ENCODE results near the gene RBMS3.

DNA sequence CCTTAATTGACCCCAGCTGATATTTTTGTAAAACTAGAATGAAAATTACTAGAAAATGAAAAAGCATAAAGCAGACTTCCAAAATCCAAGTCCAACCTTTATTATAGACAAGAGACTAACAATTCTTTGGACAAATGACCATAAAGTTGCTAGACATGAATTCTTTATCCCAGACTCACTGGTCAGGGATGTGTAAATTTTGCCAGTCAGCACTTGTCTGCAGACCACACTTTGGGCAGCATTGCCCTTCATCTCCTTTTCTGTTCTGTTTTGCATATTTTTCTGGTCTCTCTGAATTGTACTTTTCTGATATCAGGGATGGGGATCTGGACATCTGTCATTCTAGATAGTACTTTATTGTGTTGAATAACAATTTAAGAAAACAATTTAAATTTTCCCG is 10.1 kb upstream of the RBMS3 start:
- TF ChIP-seq, protein P1, sequence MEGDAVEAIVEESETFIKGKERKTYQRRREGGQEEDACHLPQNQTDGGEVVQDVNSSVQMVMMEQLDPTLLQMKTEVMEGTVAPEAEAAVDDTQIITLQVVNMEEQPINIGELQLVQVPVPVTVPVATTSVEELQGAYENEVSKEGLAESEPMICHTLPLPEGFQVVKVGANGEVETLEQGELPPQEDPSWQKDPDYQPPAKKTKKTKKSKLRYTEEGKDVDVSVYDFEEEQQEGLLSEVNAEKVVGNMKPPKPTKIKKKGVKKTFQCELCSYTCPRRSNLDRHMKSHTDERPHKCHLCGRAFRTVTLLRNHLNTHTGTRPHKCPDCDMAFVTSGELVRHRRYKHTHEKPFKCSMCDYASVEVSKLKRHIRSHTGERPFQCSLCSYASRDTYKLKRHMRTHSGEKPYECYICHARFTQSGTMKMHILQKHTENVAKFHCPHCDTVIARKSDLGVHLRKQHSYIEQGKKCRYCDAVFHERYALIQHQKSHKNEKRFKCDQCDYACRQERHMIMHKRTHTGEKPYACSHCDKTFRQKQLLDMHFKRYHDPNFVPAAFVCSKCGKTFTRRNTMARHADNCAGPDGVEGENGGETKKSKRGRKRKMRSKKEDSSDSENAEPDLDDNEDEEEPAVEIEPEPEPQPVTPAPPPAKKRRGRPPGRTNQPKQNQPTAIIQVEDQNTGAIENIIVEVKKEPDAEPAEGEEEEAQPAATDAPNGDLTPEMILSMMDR (IDR thresholded peaks at IDR 0.05): no peak
- no peak for TF ChIP-seq POLR2A (IDR thresholded peaks at IDR 0.05)
